Effector CD8-positive, alpha-beta T cell (primary cell): ENCODE measurements around the gene CTAG2.
"Not testable (repeated sequence)": the region's sequence is repeated elsewhere in the genome, so short reads cannot be mapped to it uniquely, and the experiment has no call there.

Source experiments
- DNase-seq: peaks from one replicate; lab custom pipeline; 2025; lab: John Stamatoyannopoulos, UW

Gene CTAG2

DNA sequence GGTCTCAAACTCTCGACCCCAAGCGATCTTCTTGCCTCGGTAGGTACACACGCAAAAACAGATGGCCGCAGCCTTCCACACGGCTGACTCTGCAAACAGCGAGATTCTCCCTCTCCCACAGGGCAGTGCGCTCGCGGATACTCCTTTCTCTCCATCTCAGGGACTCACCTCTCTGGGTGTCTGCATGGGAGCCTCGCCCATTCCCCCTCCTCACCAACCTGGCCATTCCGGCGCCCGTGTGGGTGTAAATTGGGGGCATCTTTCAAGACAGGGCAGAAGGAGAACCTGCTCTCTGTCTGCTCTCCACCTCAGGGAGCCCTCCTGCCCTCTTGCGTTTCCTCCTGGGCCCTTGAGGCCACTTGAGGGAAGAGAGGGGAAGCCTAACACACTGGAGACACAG lies 4.4 kb downstream of the CTAG2 start:
- no peak for DNase-seq

DNA sequence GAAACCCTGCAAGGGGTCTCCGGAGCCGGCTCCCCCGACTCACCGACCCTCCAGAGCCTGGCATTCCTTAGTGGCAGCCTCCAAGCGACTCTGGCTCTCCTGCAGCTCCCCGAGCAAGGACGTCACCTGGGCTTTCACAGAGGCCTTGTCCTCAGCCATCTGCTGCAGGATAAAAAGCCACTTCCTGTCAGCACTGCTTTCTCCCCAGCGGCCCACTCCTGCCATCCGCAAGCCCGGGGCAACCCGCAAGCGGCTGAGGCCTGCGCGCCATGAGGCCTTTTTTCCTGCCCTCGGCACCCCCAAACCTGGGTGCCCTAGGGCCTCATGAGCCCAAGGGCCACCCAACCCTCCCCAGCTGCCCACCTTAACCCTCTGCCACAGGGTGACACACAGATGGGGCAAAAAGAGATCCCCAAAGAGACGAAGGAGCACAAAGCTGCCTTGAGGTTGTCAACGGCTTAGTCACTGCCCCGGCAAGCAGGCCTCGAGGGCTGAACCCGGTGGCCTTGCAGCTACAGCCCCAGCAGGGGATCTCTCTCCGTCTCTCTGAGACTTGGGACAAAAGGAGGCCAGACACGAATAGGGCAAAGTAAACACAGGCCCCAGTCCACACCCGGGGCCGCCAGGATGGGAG lies 7.5 kb downstream of the CTAG2 start:
- not testable (repeated sequence) for DNase-seq

- not testable (repeated sequence) for DNase-seq
Observed at GRCh38 chrX:154643708-154644107, 9.7 kb downstream of the CTAG2 start.

DNA sequence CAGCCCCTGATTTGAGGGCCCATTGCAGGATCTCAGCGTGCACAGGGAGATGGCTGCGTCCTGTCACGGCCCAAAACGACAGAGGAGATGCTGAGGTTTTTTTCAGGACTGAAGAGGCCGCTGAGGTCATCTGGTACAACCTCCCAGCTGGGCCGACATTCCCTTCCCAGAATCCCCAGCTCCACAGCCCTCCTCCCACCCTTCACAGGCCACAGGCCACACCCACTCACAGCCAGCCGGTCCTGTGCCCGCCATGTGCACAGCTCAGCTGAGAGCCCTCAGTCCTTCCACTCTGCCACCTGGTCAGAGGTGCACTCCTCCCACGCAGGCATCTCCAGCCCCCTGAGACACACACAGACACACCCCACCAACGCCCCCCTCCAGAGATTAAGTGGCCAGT lies 11.6 kb downstream of the CTAG2 start:
- DNase-seq = not testable (repeated sequence)

GRCh38 chrX:154633661-154634060 lies 19.7 kb downstream of the CTAG2 start:
- not testable (repeated sequence) for DNase-seq

GRCh38 chrX:154630949-154631348 lies 22.4 kb downstream of the CTAG2 start:
- not testable (repeated sequence) for DNase-seq

DNA sequence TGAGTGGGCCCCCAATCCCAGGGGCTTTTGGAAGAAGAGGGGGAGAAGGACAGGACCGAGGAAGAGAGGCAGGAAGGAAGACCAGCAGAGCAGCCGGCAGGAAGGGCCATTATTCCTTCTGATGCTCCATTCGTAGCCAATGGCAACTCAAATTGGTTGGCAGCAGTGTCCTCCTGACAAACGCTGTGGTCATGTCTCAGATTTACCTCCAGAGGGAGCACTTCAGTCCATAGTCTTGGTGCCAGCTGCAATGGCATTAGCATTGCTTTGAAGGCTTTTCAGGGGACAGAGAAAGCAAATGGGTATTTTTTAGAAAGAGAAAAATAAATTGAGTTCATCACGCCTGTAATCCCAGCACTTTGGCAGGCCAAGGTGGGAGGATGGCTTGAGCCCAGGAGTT lies 24.4 kb downstream of the CTAG2 start:
- not testable (repeated sequence) for DNase-seq

- DNase-seq = not testable (repeated sequence)
Observed at GRCh38 chrX:154620767-154621414, 32.5 kb downstream of the CTAG2 start.

- DNase-seq = not testable (repeated sequence)
Observed at GRCh38 chrX:154619182-154619581, 34.2 kb downstream of the CTAG2 start, which contains the start of gene CTAG1B. TSS of gene CTAG1B (minus strand) at chrX:154619282. CDS start at chrX:154619218, 64 bp downstream.

- not testable (repeated sequence) for DNase-seq
Observed at GRCh38 chrX:154613586-154613985, 39.8 kb downstream of the CTAG2 start.

- not testable (repeated sequence) for DNase-seq
Observed at GRCh38 chrX:154611146-154611545, 42.2 kb downstream of the CTAG2 start.

- DNase-seq = not testable (repeated sequence)
Observed at GRCh38 chrX:154608823-154609222, 44.6 kb downstream of the CTAG2 start.

GRCh38 chrX:154607976-154608375 lies 45.4 kb downstream of the CTAG2 start:
- not testable (repeated sequence) for DNase-seq

DNA sequence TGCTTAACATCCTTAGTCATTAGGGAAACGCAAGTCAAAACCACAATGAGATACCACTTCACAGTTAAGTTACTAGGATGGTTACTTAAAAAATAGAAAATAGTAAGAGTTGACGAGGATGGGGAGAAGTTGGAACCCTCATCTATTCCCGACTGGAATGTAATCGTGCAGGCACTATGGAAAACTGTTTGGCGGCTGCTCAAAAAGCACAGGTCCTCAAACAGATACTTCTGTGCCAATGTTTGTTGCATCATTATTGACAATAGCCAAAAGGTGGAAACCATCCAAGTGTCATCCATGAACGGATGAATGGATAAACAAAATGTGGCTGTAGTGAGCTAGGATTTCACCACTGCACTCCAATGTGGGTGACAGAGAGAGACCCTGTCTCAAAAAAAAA lies 46.0 kb downstream of the CTAG2 start:
- DNase-seq = no peak

DNA sequence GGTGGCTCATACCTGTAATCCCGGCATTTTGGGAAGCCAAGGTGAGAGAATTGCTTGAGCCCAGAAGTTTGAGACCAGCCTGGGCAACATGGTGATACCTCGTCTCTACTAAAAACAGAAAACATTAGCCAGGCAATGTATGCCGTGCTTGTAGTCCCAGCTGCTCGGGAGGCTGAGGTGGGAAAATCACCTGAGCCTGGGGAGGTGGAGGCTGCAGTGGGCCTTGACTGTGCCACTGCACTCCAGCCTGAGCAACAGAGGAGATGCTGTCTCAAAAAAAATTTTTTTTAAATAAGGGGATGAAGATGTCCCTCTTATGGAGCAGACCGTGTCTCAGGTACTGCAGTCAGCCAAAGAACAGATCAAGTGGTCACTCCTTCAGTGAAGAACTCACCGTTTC lies 47.8 kb downstream of the CTAG2 start:
- no peak for DNase-seq

DNA sequence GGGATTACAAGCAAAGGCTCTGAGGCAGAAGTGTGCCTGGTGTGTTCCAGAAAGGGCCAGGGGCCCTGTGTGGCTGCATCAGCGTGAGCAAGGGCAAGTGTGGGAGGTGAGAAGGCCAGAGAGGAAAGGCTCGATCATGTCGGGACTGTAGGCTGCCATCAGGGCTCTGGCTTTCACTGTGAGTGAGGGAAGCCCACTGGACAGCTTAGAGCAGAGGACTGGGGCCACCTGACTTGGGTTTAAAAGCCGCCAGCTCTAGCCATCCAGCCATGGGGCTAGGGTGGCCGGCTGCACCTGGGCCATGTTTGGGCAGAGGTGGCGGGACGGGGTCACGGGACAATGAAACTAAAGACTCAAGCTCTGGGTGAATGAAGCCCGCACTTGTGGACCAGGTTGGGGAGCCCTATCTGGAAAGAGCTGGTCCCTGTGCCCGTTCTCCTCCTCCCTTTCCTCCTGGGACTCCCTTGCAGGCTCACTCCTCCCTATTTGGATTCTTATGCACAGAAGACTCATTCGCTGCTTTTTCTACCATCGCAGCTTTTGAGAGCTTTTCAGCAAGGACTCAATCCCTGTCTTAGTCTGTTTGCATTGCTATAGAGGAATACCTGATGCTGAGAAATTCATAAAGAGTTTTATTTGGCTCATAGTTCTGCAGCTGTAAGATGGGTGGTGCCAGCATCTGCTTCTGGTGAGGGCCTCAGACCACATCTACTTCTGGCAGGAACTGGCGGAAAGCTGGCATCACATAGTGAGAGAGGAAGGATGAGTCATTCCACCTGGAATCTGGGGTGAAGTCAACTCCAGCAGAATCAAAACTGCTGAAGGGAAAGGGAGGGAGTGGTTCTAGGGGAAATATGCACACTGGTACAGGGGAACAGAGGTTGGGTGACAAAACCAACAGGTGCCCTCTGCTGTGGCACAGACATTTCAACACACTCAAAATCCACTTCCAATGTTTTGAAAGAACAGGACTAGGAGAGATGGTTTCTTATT lies 49.6 kb downstream of the CTAG2 start:
- DNase-seq = no peak

DNA sequence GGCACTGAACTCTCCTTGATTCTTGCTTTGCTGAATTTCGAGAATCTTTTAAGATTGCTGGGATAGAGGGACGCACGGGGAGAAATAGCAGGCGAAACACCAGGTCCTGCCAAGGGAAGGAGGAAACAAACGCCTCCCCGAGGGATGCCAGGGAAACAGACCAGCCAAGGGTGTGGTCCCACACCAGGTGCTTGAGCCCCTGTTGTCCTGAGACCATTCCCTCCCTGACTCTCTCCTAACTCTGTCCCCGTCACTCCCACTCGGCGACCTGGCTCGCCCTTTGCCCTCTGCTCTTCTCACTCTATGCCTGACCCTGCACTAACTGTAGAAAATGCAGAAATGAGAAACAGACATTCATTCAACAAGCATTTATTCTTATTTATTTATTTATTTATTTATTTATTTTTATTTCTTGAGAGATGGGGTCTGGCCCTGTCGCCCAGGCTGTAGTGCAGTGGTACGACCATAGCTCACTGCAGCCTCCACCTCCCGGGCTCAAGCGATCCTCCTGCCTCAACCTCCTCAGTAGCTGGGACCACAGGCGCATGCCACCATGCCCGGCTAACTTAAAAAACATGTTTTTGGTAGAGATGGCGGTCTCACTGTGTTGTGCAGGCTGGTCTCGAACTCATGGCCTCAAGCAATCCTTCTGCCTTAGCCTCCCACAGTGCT lies 50.5 kb downstream of the CTAG2 start:
- DNase-seq = no peak

DNA sequence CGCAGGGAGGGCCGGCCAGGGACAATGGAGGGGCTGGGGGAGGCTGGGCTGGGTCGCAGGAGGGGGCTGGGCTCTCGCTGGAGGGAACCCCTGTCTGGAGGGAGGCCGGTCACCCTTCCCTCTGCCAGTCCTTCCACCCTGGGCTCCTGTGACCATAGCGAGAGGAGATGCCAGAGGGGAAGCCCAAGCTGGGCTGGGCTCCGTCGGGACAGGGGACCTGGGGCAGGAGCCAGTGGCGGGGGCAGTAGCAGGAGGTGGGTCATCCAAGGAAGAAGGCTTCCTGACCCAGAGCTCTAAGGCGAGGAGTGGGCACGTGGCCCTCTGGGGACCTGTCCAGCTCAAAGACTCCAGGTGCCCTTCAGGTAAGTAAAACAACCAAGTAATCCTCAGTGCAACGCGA lies 51.2 kb downstream of the CTAG2 start:
- DNase-seq = no peak
